HFFc6 (cell line): ENCODE measurements around the gene BCLAF1. TPM values are rescaled to one million over a fixed set of nuclear protein-coding genes. Genes with fewer than 3 reads are reported as not detected.

Source experiments
- DNase-seq: peaks from one replicate; pipeline ENCODE4 v3.0.0-alpha.2; 2018
- H3K27ac Mint-ChIP-seq: 2 replicates; pipeline ENCODE4 v1.8.0; 2020; ENCODE audit warnings: mild to moderate bottlenecking, mixed read lengths
- H3K27me3 Mint-ChIP-seq: 2 replicates; pipeline ENCODE4 v1.8.0; 2021; ENCODE audit warnings: mild to moderate bottlenecking, moderate library complexity, mixed read lengths; ENCODE audit not compliant: insufficient read depth
- H3K36me3 Mint-ChIP-seq: 2 replicates; pipeline ENCODE4 v1.8.0; 2021; ENCODE audit warnings: low read depth, mixed read lengths
- H3K4me1 Mint-ChIP-seq: 2 replicates; pipeline ENCODE4 v1.8.0; 2020; ENCODE audit warnings: low read depth, mixed read lengths
- H3K4me3 Mint-ChIP-seq: 2 replicates; pipeline ENCODE4 v1.8.0; 2020; ENCODE audit warnings: mild to moderate bottlenecking, moderate library complexity, mixed read lengths
- H3K9me3 Mint-ChIP-seq: 2 replicates; pipeline ENCODE4 v1.8.0; 2020; ENCODE audit warnings: mild to moderate bottlenecking, mixed read lengths
- long read RNA-seq: library from polyadenylated mRNA; unstranded; transcript quantifications from one replicate; pipeline ENCODE4 v2.0.0, GENCODE V29; 2019
- total RNA-seq, 6 experiments: library from RNA; stranded (reverse); fragmentation: NEBNext Ultra II Directional; extraction: Animal tissue kit (Norgen Biotek cat#: 25700); gene quantifications; 2 replicates in 1 of 6; 3 replicates in 5 of 6; pipeline ENCODE4 v1.2.3, GENCODE V29; 2021
- TF ChIP-seq, protein P1 (sequence below): fragments of 200-600 bp; sonication (generic); IDR thresholded peaks from 2 replicates; pipeline ENCODE4 v1.5.0; 2021; ENCODE audit warnings: antibody characterized with exemption, mild to moderate bottlenecking

BCLAF1 gene, protein sequence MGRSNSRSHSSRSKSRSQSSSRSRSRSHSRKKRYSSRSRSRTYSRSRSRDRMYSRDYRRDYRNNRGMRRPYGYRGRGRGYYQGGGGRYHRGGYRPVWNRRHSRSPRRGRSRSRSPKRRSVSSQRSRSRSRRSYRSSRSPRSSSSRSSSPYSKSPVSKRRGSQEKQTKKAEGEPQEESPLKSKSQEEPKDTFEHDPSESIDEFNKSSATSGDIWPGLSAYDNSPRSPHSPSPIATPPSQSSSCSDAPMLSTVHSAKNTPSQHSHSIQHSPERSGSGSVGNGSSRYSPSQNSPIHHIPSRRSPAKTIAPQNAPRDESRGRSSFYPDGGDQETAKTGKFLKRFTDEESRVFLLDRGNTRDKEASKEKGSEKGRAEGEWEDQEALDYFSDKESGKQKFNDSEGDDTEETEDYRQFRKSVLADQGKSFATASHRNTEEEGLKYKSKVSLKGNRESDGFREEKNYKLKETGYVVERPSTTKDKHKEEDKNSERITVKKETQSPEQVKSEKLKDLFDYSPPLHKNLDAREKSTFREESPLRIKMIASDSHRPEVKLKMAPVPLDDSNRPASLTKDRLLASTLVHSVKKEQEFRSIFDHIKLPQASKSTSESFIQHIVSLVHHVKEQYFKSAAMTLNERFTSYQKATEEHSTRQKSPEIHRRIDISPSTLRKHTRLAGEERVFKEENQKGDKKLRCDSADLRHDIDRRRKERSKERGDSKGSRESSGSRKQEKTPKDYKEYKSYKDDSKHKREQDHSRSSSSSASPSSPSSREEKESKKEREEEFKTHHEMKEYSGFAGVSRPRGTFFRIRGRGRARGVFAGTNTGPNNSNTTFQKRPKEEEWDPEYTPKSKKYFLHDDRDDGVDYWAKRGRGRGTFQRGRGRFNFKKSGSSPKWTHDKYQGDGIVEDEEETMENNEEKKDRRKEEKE
- total RNA-seq: 100 to 1,000 TPM; 136 to 164 (median 153) TPM
- long read RNA-seq, full-length matches to known transcripts: 10 of 190 reads
- long read RNA-seq, partial matches to known transcripts: 160 of 190 reads
- long read RNA-seq, other reads (novel, unspliced or antisense): 20 of 190 reads

DNA sequence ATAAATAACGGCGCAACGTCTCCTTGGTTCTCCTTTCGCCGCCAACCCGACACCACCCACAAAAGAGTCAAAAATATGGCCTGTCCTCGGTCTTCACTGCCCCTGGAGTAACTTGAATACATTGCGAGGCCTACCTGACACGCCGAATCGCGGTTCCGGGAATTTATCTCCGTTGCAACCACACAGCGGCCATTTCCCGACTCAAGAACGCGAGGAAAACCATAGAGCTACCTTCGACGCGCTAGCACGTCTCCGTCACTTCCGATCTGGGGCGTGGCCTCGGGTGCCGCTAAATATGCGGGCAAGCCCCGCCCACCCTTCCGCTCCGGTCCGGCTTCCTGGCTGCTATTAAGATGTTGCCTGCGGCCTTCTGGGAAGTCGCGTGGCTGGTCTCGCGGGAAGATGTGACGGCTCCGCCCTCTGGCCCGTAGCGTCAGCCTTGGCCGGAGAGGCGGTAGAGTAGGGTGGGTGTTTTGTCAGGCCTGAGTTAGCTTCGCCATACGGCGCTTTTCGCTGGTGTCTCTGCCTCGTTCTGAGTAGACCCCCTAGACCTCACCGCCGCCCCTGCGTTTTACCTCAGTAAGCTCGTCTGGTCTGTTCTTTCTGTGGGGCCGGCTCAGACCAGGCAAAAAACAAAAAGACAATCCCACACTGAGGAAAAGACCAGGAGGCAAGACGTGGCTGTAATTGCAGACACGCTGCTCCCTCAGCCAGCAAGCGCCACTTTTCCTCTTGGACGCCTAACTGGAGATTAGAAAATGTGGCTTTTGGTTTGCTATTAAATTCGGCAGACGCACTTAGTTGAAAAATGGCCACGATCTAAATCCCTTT, at the start of gene BCLAF1:
TSS of gene BCLAF1 (minus strand) at position 268 of the 831 bp plus-strand sequence. CDS start 9,980 bp downstream, outside the sequence.
- H3K36me3 Mint-ChIP-seq: peaks cover 19% of the 10 kb centered on the region
- DNase-seq: peak; percentile 99
- H3K4me1 Mint-ChIP-seq: peaks cover 47% of the 10 kb centered on the region
- peak within 1 kb of the TSS; percentile 96 for H3K4me3 Mint-ChIP-seq
- H3K9me3 Mint-ChIP-seq: no peaks in the 10 kb centered on the region
- TF ChIP-seq, protein P1, sequence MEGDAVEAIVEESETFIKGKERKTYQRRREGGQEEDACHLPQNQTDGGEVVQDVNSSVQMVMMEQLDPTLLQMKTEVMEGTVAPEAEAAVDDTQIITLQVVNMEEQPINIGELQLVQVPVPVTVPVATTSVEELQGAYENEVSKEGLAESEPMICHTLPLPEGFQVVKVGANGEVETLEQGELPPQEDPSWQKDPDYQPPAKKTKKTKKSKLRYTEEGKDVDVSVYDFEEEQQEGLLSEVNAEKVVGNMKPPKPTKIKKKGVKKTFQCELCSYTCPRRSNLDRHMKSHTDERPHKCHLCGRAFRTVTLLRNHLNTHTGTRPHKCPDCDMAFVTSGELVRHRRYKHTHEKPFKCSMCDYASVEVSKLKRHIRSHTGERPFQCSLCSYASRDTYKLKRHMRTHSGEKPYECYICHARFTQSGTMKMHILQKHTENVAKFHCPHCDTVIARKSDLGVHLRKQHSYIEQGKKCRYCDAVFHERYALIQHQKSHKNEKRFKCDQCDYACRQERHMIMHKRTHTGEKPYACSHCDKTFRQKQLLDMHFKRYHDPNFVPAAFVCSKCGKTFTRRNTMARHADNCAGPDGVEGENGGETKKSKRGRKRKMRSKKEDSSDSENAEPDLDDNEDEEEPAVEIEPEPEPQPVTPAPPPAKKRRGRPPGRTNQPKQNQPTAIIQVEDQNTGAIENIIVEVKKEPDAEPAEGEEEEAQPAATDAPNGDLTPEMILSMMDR: no peak
- H3K27me3 Mint-ChIP-seq: peaks cover 13% of the 10 kb centered on the region; the same call in 1 of the 2 replicates
- peak within 1 kb of the TSS; percentile 100 for H3K27ac Mint-ChIP-seq

DNA sequence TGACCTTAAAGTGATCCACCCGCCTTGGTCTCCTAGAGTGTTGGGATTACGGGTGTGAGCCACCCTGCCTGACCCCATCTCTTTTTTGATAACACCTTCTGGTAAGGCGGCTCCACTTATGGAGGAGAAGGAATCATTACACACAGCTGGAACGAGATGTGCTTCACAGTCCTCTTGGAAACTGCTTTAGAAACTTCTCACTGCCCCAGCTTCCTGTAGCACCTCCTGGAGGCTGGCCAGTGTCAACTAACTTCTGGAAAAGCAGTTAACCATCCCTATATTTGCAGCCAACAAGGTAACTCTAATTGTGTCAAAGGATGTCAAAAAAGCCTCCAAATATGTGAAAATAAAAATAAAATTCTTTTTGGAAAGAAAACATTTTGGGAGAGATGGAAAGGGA, 48.8 kb upstream of the BCLAF1 start:
- H3K36me3 Mint-ChIP-seq: no peaks in the 10 kb centered on the region
- no peak for DNase-seq
- no peak overlapping the region for H3K4me3 Mint-ChIP-seq

DNA sequence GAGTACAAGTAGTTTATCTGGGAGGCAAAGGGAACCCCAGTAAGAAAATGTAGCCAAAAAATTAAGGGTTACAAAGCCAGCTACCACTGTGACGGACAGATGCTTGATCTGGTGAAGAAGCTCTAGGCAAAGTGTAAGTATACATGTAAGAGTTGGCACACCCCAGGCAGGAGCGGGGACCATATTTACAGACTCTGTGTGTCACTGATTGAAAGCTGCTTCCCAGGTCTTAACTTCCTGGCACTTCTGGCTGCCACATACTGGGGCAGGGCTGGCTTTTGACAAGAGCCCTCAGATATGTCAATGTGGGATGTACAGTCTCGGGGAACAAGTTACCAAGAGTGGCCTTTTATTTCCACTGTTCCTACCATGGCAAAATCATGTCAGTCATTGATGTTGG, 48.0 kb upstream of the BCLAF1 start:
- no peak for DNase-seq
- Mint-ChIP-seq H3K4me3 (no peak overlapping the region), H3K27ac (no peak overlapping the region), H3K36me3 (no peaks in the 10 kb centered on the region), H3K27me3 (peaks cover 16% of the 10 kb centered on the region), H3K9me3 (no peaks in the 10 kb centered on the region), H3K4me1 (no peaks in the 10 kb centered on the region)
- TF ChIP-seq, protein P1: no peak

More for the DNA sequence above, 48.8 kb upstream of the BCLAF1 start:
- TF ChIP-seq, protein P1: no peak
- no peaks in the 10 kb centered on the region for H3K4me1 Mint-ChIP-seq
- H3K9me3 Mint-ChIP-seq: no peaks in the 10 kb centered on the region
- peaks cover 16% of the 10 kb centered on the region for H3K27me3 Mint-ChIP-seq
- H3K27ac Mint-ChIP-seq: no peak overlapping the region

DNA sequence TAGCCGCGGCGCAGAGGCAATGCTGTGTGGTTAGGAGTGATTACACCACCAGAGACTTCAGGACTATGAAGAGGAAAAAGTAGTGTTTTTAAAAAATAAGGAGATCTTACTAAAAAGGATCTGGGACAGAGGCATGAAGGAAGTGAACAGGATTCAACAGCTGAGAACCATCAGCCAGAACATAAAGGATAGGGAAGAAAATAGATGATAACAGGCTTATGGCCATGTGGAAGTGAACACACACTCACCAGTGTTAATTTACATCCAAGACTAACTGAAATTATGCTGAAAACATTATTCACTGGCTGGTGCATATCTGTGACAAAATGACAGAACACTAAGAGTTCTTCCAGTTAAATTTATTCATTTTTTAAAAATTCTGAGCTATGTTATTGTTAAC, 47.5 kb upstream of the BCLAF1 start:
- DNase-seq: no peak
- Mint-ChIP-seq H3K4me3 (no peak overlapping the region), H3K27ac (no peak overlapping the region), H3K9me3 (no peaks in the 10 kb centered on the region), H3K27me3 (peaks cover 16% of the 10 kb centered on the region), H3K4me1 (no peaks in the 10 kb centered on the region), H3K36me3 (no peaks in the 10 kb centered on the region)
- TF ChIP-seq, protein P1: no peak
